Activated T-cell treated with anti-CD3 and anti-CD28 coated beads for 1 hour (primary cell): ENCODE data around the gene DKC1.
"Not testable (repeated sequence)": the region's sequence is repeated elsewhere in the genome, so short reads cannot be mapped to it uniquely, and the experiment has no call there.

Source experiments
- DNase-seq: peaks from one replicate; pipeline ENCODE4 v3.0.0-alpha.2; 2020; ENCODE audit warnings: low read depth

The DKC1 gene

DNA sequence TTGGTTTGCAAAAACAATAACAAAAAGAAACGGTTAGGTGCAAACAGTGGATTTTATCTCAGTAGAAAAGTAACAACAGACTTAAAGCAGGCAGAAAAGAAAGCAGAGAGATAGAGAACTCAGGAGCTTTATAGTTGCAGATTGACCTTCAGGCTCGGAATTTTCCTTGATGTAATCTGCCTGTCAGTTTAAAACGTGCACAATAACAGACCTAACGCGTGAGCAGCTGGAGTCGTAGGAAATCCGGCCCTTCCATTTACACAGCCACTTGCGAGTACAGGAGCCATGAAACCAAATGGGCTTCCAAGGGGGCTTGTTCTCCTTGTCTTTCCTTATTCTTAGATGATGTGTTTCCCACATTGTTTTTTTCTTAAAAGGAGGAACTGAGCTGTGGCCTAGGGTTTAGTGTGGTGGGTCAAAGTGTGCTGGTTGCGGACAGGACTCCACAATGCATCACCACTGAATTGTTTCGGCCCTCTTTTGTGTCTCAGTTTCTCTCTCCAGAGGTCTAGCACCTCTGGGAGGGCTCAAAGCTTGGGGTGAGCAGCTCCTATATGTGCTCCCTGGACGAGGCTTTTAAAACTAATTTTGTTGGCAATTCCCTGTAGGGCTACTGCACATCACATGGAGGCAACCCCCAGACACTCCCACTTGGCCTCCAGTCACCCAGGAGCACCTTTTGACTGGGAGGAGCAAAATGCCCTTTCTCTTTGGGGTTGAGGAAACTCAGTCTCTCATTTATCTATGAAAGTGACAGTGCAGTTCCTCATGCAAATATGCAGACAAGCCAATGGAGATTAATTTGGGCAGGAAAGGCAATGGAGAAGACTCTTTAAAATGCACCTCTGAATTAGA lies 56.5 kb downstream of the DKC1 start:
- DNase-seq = no peak

DNA sequence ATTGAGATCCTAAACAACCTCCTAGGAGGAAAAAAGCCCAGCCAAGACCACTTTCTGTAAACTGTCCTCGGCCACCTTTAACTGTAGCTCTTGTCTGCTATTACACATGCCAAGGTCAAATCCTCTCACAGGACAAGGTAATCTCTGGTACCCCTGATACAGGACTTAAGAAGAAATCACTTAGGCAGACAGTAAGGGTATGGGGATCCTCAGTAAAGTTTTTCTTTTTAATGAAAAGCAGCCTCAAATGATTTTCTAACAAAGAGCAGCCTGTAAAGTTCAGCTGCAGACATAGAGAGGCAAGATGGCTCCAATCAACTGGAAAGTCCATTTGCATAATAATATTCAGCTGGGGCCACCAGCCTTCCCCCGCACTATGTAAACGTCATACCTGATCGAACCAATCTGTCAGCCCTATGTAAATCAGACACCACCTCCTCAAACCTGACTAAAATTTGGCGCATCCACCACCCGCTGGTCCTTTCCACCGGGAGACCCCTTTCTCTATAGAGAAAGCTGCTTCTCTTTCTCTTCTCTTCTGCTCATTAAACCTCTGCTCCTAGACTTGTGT lies 57.2 kb downstream of the DKC1 start:
- DNase-seq = no peak

DNA sequence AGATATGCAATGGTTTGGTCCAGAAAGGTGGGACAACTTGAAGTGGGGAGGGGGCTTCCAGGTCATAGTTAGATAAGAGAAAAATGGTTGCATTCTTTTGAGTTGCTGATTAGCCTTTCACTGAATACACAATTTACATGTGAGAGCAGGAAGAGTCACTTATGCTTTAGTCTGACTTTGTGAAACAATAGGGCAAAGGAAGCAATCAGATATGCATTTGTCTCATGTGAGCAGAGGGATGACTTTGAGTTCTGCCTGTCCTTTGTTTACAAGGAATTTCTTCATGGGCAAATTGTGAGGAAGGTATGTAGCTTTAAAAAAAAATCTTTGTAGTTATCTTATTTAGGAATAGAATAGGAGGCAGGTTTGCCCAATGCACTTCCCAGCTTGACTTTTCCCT lies 58.9 kb downstream of the DKC1 start:
- DNase-seq = no peak

DNA sequence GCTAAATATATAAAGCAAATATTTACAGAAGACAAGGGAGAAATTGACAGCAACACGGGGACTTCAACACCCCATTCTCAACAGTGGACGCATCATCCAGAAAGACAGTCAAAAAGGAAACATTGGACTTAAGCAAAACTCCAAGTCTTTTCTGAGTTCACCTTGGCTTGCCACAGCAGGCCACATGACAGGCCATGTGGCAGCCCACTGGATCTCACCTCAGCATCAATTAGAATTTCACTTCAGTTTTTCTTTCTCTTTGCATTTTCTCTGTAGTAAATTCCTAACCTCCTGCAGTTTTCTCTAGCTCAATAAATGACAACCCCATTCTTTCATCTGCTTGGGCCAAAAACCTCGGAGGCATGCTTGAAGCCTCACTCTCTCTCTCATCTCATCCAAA lies 59.4 kb downstream of the DKC1 start:
- no peak for DNase-seq

DNA sequence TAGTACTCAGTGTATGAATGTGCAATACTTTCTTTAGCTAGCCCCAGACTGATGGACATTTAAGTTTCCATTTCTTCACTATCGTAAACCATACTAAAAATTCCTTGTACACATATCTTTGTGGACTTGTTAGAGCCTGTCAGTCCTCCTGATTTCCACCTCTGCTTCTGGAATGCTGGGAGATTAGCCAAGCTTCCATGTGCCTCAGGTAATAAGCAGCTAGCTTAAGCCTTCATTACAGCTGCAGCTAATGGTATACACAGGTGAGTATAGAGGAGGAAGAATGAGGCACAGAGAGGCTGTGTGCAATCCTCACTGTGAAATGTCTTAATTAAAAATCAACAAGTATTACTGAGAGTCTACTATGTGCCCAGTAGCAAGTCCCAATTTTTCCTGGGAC lies 62.0 kb downstream of the DKC1 start:
- no peak for DNase-seq

DNA sequence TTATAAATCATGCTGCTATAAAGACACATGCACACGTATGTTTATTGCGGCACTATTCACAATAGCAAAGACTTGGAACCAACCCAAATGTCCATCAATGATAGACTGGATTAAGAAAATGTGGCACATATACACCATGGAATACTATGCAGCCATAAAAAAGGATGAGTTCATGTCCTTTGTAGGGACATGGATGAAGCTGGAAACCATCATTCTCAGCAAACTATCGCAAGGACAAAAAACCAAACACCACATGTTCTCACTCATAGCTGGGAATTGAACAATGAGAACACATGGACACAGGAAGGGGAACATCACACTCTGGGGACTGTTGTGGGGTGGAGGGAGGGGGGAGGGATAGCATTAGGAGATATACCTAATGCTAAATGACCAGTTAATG lies 62.9 kb downstream of the DKC1 start:
- not testable (repeated sequence) for DNase-seq
